Right lobe of liver (tissue), 6 donors: ENCODE measurements around the gene ACVR2B. TPM values are rescaled to one million over a fixed set of nuclear protein-coding genes. Genes with fewer than 3 reads are reported as not detected.
A peak's percentile ranks its signal among the peaks of the same experiment; 100 is the strongest.

Experiments
- ATAC-seq, 4 donors: fragments of 200-7000 bp; cut with Tn5 transposase; one replicate each; pipeline ENCODE4 v1.9.1; 2020; ENCODE audit warnings: mild to moderate bottlenecking in 4 of 4, moderate library complexity in 4 of 4
- DNase-seq, 3 donors: peaks; one replicate each; pipeline ENCODE4 v3.0.0-alpha.2; 2020
- H3K27ac ChIP-seq, 3 donors: fragments of 200-600 bp; one replicate each; pipeline ENCODE4 v1.8.0; 2022
- H3K27me3 ChIP-seq, 2 donors: fragments of 200-600 bp; one replicate each; pipeline ENCODE4 v1.8.0; 2022
- H3K36me3 ChIP-seq, 4 donors: fragments of 200-600 bp; sonication (generic) in 1 of 4; one replicate each; pipeline versions ENCODE4 v1.5.1 to v1.8.0; 2017 to 2022; ENCODE audit warnings: control low read depth in 1 of 4
- H3K4me1 ChIP-seq, 4 donors: fragments of 200-600 bp; sonication (generic) in 1 of 4; one replicate each; pipeline versions ENCODE4 v1.5.1 to v1.8.0; 2017 to 2022; ENCODE audit warnings: control low read depth in 1 of 4
- H3K4me3 ChIP-seq, 3 donors: fragments of 200-600 bp; one replicate each; pipeline ENCODE4 v1.8.0; 2022
- H3K9me3 ChIP-seq, 4 donors: fragments of 200-600 bp; sonication (generic) in 1 of 4; one replicate each; pipeline versions ENCODE4 v1.5.1 to v1.8.0; 2017 to 2022; ENCODE audit warnings: control low read depth in 1 of 4
- CTCF ChIP-seq, 4 donors: fragments of 200-600 bp in 3 of 4; fragments of 450-650 bp in 1 of 4; IDR thresholded peaks; one replicate each; pipeline versions ENCODE4 v1.5.1 to v1.8.0; 2016 to 2022; ENCODE audit warnings: antibody characterized with exemption in 4 of 4, mild to moderate bottlenecking in 2 of 4
- POLR2A ChIP-seq: fragments of 450-650 bp; IDR thresholded peaks from one replicate; pipeline ENCODE4 v1.6.1; 2017; ENCODE audit warnings: antibody characterized with exemption, mild to moderate bottlenecking
- WGBS: methylation state at CpG from one replicate; pipeline ENCODE4 v1.1.6; 2018; ENCODE audit warnings: low coverage, low lambda C conversion rate; ENCODE audit not compliant: insufficient coverage; ENCODE audit errors: missing lambda C conversion rate; 5-methylcytosine and 5-hydroxymethylcytosine counted together
- intact Hi-C, 2 donors: fragments of 100-400 bp; cut with DNase I; formaldehyde crosslinking; loops; one replicate each; pipeline versions ENCODE4 v1.11.2 to v1.14.1; 2022
- total RNA-seq, 6 experiments: library from RNA; depleted of rRNA in 2 of 6; stranded (reverse); fragments of >200 nt in 2 of 6; fragmentation: NEBNext Ultra II Directional in 3 of 6; extraction: Animal tissue kit (Norgen Biotek cat#: 25700) in 3 of 6; gene quantifications; one replicate each; pipeline versions ENCODE4 v1.1.0 to v1.2.4, GENCODE V29; 2016 to 2023
- donor health status: DM: no; HTN: yes; CAD: no.
- donor health status: DM: no; HTN: no; CAD: no.
- donor health status: DM: no; HTN: no; CAD: no.
- donor health status: DM: no; HTN: yes; CAD: no.
- donor health status: DM: no; HTN: yes; CAD: no.

ACVR2B gene
- total RNA-seq, 6 experiments from 2014 or later: 2.0 to 5.9 (median 4.4) TPM

GRCh38 chr3:38446085-38446686 is 7.5 kb upstream of the ACVR2B start:
- intact Hi-C loops: no loop called here
- WGBS: 63% methylated on average over 2 of the region's 2 CpGs
- no peak for TF ChIP-seq CTCF (IDR thresholded peaks at IDR 0.05)
- Histone ChIP-seq H3K27me3 (no peaks in the 10 kb centered on the region), H3K9me3 (no peaks in the 10 kb centered on the region), H3K36me3 (no peaks in the 10 kb centered on the region), H3K27ac (no peak overlapping the region), H3K4me1 (peaks cover 0 to 21% (median 0%) of the 10 kb centered on the region in 4 donors), H3K4me3 (no peak overlapping the region)
- ATAC-seq: no peak
- DNase-seq: no peak

GRCh38 chr3:38446812-38447211 is 6.9 kb upstream of the ACVR2B start:
- intact Hi-C loops: no loop called here
- H3K4me3 ChIP-seq: no peak overlapping the region
- H3K27ac ChIP-seq: no peak overlapping the region

GRCh38 chr3:38450853-38451252 is 2.8 kb upstream of the ACVR2B start:
- intact Hi-C loops: no loop called here

More at GRCh38 chr3:38446812-38447211, 6.9 kb upstream of the ACVR2B start:
- H3K4me1 ChIP-seq: peaks cover 0 to 15% (median 0%) of the 10 kb centered on the region in 4 donors
- no peaks in the 10 kb centered on the region for H3K27me3 ChIP-seq
- TF ChIP-seq CTCF (IDR thresholded peaks at IDR 0.05) (no peak), POLR2A (no peak)
- ATAC-seq (no peak), DNase-seq (no peak)
- H3K9me3 ChIP-seq: no peaks in the 10 kb centered on the region
- H3K36me3 ChIP-seq: no peaks in the 10 kb centered on the region

GRCh38 chr3:38453913-38454177 is 155 bp downstream of the ACVR2B start:
- Histone ChIP-seq H3K4me3 (peak overlapping the region; percentile 68 to 78 (median 70)), H3K27me3 (no peaks in the 10 kb centered on the region), H3K9me3 (no peaks in the 10 kb centered on the region), H3K27ac (peak overlapping the region; percentile 58 to 90 (median 77)), H3K4me1 (peaks cover 0 to 22% (median 5%) of the 10 kb centered on the region in 4 donors), H3K36me3 (no peaks in the 10 kb centered on the region)
- 0% methylated on average over 3 of the region's 36 CpGs for WGBS
- DNase-seq (no peak), ATAC-seq (no peak)
- intact Hi-C loops: no loop called here
- no peak for TF ChIP-seq CTCF (IDR thresholded peaks at IDR 0.05)
- no peak for TF ChIP-seq POLR2A

More at GRCh38 chr3:38450853-38451252, 2.8 kb upstream of the ACVR2B start:
- Histone ChIP-seq H3K4me3 (no peak overlapping the region), H3K4me1 (peaks cover 0 to 7% (median 2%) of the 10 kb centered on the region in 4 donors), H3K36me3 (no peaks in the 10 kb centered on the region), H3K9me3 (no peaks in the 10 kb centered on the region), H3K27me3 (no peaks in the 10 kb centered on the region), H3K27ac (no peak overlapping the region)
- ATAC-seq: no peak
- WGBS: 100% methylated on average over 1 of the region's 3 CpGs
- no peak for TF ChIP-seq POLR2A
- no peak for TF ChIP-seq CTCF (IDR thresholded peaks at IDR 0.05)
- no peak for DNase-seq
